ENCODE results near the gene CACNA1C. TPM values are rescaled to one million over a fixed set of nuclear protein-coding genes. Genes with fewer than 3 reads are reported as not detected.

The CACNA1C gene
- total RNA-seq, 2 donors from 2014 or later = 8.1 to 18.2 TPM

DNA sequence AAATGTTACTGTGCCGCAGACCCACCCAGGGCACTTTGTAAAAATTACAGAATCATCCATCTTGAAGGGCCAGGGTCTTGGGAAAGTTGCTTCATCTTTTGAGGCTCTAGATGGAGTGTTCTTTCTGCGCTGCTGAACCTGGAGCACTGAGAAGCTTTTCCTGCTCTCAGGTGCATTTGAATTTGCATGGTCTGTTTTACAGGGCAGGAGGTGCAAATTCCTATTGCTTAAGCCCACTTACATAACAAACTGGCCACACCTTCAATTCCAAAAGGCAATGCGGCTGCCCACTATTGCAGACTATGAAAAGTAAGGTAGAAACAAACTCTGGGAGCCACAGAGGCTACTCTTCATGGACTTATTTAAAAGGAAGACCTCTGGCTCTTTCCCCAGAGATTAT lies 254.8 kb downstream of the CACNA1C start:
- TF ChIP-seq, protein P1, sequence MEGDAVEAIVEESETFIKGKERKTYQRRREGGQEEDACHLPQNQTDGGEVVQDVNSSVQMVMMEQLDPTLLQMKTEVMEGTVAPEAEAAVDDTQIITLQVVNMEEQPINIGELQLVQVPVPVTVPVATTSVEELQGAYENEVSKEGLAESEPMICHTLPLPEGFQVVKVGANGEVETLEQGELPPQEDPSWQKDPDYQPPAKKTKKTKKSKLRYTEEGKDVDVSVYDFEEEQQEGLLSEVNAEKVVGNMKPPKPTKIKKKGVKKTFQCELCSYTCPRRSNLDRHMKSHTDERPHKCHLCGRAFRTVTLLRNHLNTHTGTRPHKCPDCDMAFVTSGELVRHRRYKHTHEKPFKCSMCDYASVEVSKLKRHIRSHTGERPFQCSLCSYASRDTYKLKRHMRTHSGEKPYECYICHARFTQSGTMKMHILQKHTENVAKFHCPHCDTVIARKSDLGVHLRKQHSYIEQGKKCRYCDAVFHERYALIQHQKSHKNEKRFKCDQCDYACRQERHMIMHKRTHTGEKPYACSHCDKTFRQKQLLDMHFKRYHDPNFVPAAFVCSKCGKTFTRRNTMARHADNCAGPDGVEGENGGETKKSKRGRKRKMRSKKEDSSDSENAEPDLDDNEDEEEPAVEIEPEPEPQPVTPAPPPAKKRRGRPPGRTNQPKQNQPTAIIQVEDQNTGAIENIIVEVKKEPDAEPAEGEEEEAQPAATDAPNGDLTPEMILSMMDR (IDR thresholded peaks at IDR 0.05) = no peak
- no peak for TF ChIP-seq POLR2A (IDR thresholded peaks at IDR 0.05)
- TF ChIP-seq POLR2AphosphoS5 (IDR thresholded peaks at IDR 0.05) = no peak
- no peaks in the 10 kb centered on the region for H3K4me1 ChIP-seq (replicated peaks)
- H3K27ac ChIP-seq = no peak overlapping the region
- H3K27me3 ChIP-seq (replicated peaks; ENCODE audit: insufficient read depth) = no peaks in the 10 kb centered on the region
- intact Hi-C loops (cut with DNase I) = no loop called here
- H3K9me3 ChIP-seq = no peaks in the 10 kb centered on the region
- no peak for DNase-seq (ENCODE audit: low spot score)
- WGBS = 96% methylated on average over 3 of the region's 3 CpGs
- no peak overlapping the region for H3K4me3 ChIP-seq
- no peaks in the 10 kb centered on the region for H3K36me3 ChIP-seq

DNA sequence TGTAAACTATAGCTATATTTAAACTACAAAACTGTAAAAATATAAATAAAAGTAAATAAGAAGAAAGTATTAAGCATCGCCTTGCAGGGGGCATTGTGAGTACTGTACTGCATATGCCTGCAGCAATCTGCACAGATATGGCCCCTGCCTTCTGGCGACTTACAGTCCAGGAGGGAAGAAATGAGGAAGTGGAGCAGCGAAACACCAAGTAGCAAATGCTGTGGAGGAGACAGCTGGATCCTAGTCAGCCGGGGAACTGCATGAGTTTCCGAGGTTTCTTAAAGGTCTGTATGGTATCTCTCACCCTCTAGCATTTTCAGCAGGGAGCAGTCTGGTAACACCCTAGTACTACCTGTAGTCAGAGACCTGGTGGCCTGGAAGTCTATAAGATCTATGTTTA lies 256.9 kb downstream of the CACNA1C start:
- Histone ChIP-seq H3K4me3 (no peak overlapping the region), H3K9me3 (no peaks in the 10 kb centered on the region), H3K36me3 (no peaks in the 10 kb centered on the region), H3K27ac (no peak overlapping the region), H3K27me3 (replicated peaks; ENCODE audit: insufficient read depth) (no peaks in the 10 kb centered on the region), H3K4me1 (replicated peaks) (no peaks in the 10 kb centered on the region)
- WGBS = 80% methylated on average over 5 of the region's 5 CpGs
- TF ChIP-seq POLR2A (IDR thresholded peaks at IDR 0.05) (no peak), POLR2AphosphoS5 (IDR thresholded peaks at IDR 0.05) (no peak)
- TF ChIP-seq, protein P1 (IDR thresholded peaks at IDR 0.05) = no peak
- intact Hi-C loops (cut with DNase I) = no loop called here
- no peak for DNase-seq (ENCODE audit: low spot score)

DNA sequence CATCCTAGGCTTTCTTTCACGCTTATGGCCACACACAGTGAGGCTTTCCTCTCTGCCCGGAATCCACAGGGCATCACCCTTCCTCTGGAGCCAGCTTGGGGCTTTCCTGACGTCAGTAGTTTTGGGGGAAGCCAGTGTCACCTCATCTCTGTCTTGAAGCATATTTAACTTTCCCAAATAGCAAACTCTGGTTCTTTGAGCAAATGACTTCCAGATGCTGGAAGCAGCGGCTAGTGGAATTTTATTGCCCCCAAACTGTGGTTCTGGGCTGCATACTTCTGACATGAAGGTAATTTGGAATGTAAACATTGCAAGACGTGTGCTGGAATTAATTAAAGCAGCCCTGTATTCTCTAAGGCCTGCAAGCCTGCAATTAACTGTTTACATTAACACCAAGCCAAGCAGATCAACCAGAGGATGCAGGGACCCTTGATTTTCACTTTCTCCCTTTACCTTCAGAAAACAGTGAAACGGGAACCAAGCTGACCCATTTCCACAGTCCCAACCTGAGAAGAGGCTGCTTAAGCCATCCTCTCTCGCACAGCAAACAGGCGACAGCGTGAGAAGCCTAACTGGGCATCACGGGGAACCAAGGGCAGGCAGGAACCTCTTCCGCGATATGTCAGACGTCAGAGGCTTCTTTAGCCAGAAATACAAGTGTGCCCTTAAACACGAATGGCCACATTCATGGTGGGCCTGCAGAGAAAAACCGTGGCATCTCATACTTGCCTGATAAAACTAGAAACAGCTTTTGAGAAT lies 258.4 kb downstream of the CACNA1C start:
- H3K4me1 ChIP-seq (replicated peaks) = no peaks in the 10 kb centered on the region
- no peak overlapping the region for H3K27ac ChIP-seq
- no peak for DNase-seq (ENCODE audit: low spot score)
- no peaks in the 10 kb centered on the region for H3K27me3 ChIP-seq (replicated peaks; ENCODE audit: insufficient read depth)
- WGBS = 63% methylated on average over 15 of the region's 15 CpGs
- intact Hi-C loops (cut with DNase I) = no loop called here
- H3K36me3 ChIP-seq = no peaks in the 10 kb centered on the region
- TF ChIP-seq POLR2AphosphoS5 (IDR thresholded peaks at IDR 0.05) (no peak), POLR2A (IDR thresholded peaks at IDR 0.05) (no peak)
- TF ChIP-seq, protein P1 (IDR thresholded peaks at IDR 0.05) = no peak
- H3K4me3 ChIP-seq = no peak overlapping the region
- no peaks in the 10 kb centered on the region for H3K9me3 ChIP-seq

DNA sequence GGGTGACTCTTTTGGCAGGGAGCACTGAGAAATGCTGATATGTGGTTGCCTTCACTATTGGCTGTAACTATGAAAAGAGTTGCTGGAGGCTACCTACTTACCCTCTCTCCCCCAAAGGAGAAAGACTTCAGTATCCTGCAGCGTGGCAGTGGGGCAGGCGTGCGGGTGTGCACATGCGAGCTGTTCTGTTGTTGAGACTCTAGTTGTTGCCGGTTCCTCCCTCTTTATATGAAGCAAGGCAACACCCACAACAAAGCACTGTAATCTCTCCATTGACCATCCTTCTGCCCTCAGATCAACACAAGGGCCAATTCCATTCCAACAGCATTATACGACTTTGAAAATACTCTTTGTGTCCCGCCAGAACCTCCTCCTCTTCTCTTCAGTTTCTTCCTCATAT lies 259.4 kb downstream of the CACNA1C start:
- no peaks in the 10 kb centered on the region for H3K36me3 ChIP-seq

More for the DNA sequence above, 259.4 kb downstream of the CACNA1C start:
- H3K27me3 ChIP-seq (replicated peaks; ENCODE audit: insufficient read depth) = no peaks in the 10 kb centered on the region
- H3K27ac ChIP-seq = no peak overlapping the region
- no peaks in the 10 kb centered on the region for H3K4me1 ChIP-seq (replicated peaks)
- DNase-seq (ENCODE audit: low spot score) = no peak
- 86% methylated on average over 7 of the region's 7 CpGs for WGBS
- intact Hi-C loops (cut with DNase I) = no loop called here
- TF ChIP-seq, protein P1 (IDR thresholded peaks at IDR 0.05) = no peak
- no peak for TF ChIP-seq POLR2A (IDR thresholded peaks at IDR 0.05)
- no peak for TF ChIP-seq POLR2AphosphoS5 (IDR thresholded peaks at IDR 0.05)
- no peak overlapping the region for H3K4me3 ChIP-seq
- H3K9me3 ChIP-seq = no peaks in the 10 kb centered on the region
